Esophagus muscularis mucosa (tissue), 4 donors: ENCODE data around the gene PRKAG2. TPM values are rescaled to one million over a fixed set of nuclear protein-coding genes. Genes with fewer than 3 reads are reported as not detected.
A peak's percentile ranks its signal among the peaks of the same experiment; 100 is the strongest.

Experiments
- DNase-seq: peaks from one replicate; pipeline ENCODE4 v3.0.0-alpha.2; 2017; ENCODE audit errors: extremely low spot score
- H3K27ac ChIP-seq, 4 donors: fragments of 200-600 bp; sonication (generic); replicated peaks in 1 of 4; 1 replicate in 3 of 4; 2 replicates in 1 of 4; pipeline ENCODE4 v1.5.1; 2016 to 2019; ENCODE audit warnings: mild to moderate bottlenecking in 1 of 4
- H3K27me3 ChIP-seq, 4 donors: fragments of 200-600 bp; sonication (generic); one replicate each; pipeline versions ENCODE4 v1.5.1 to v1.6.0; 2016 to 2019
- H3K36me3 ChIP-seq, 4 donors: fragments of 200-600 bp; sonication (generic); one replicate each; pipeline ENCODE4 v1.5.1; 2016 to 2019
- H3K4me1 ChIP-seq, 4 donors: fragments of 200-600 bp; sonication (generic); one replicate each; pipeline ENCODE4 v1.5.1; 2016 to 2019
- H3K4me3 ChIP-seq, 4 donors: fragments of 200-600 bp; sonication (generic); 1 replicate in 2 of 4; 2 replicates in 2 of 4; pipeline ENCODE4 v1.5.1; 2016 to 2019; ENCODE audit warnings: mild to moderate bottlenecking in 4 of 4, moderate library complexity in 1 of 4
- H3K9me3 ChIP-seq, 4 donors: fragments of 200-600 bp; sonication (generic); 1 replicate in 3 of 4; 2 replicates in 1 of 4; pipeline ENCODE4 v1.5.1; 2016 to 2019
- EP300 ChIP-seq: sonication (generic); formaldehyde crosslinking; IDR thresholded peaks from one replicate; pipeline ENCODE4 v1.6.1; 2017; ENCODE audit warnings: antibody characterized with exemption
- POLR2A ChIP-seq: fragments of 450-650 bp; IDR thresholded peaks from one replicate; pipeline ENCODE4 v1.6.1; 2017; ENCODE audit warnings: antibody characterized with exemption, moderate library complexity, mild to moderate bottlenecking, low read depth
- POLR2AphosphoS5 ChIP-seq, 2 donors: sonication (generic); formaldehyde crosslinking; IDR thresholded peaks; one replicate each; pipeline ENCODE4 v1.6.1; 2017; ENCODE audit warnings: antibody characterized with exemption in 2 of 2
- WGBS: methylation state at CpG from one replicate; pipeline ENCODE4 v1.1.5; 2018; 5-methylcytosine and 5-hydroxymethylcytosine counted together
- intact Hi-C: fragments of 100-400 bp; cut with DNase I; formaldehyde crosslinking; loops from one replicate; pipeline ENCODE4 v1.15.1; 2023
- total RNA-seq, 4 donors: library from RNA; depleted of rRNA; stranded (reverse); fragments of >200 nt; gene quantifications; one replicate each; pipeline versions ENCODE4 v1.1.0 to v1.2.1, GENCODE V29; 2016
- TF ChIP-seq, protein P1 (sequence below), 3 experiments: fragments of 200-600 bp in 2 of 3; fragments of 450-650 bp in 1 of 3; sonication (generic) in 2 of 3; IDR thresholded peaks; one replicate each; pipeline ENCODE4 v1.5.1; 2017 to 2019; ENCODE audit warnings: antibody characterized with exemption in 3 of 3, mild to moderate bottlenecking in 2 of 3, moderate library complexity in 1 of 3

PRKAG2 gene
- total RNA-seq, 4 donors from 2014 or later = 51.3 to 97.2 (median 77.5) TPM

DNA sequence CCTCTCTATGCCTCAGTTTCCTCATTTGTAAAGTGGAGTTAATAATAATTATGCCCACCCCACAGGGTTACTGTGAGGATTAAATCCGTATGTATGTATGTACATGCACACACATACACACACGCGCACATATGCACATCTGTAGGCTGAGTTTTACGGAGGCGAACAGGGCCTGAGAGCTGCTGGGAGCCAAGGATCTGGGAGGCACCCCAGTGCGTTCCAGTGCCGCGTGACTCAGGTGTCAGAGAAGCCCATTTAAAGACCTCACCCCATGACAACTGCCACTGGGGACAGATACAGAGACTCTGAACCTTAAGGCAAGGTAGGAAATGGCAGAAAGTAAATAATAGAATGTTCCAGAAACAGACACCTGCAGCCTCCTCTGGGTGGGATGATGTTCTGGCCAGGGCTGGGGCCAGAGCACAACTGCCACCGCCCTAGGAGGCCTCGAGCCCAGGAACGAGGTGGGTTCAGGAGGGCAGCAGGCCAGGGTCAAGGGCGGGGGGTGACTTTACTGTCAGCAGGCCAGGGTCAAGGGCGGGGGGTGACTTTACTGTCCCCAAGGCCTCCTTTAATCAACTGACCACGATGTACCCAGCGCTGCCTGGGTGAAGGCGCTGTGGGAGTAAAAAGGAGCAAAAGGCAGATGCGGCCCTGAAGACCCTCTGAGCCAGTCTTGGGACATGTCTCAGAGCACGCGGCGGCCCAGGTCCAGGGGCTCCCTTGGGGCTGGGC lies 54.9 kb downstream of the PRKAG2 start:
- Histone ChIP-seq H3K4me3 (no peak overlapping the region), H3K9me3 (no peaks in the 10 kb centered on the region), H3K27ac (peak overlapping the region in 2 of 4 donors; percentile 20 to 37), H3K27me3 (peaks cover 0 to 3% (median 0%) of the 10 kb centered on the region in 4 donors), H3K4me1 (peaks cover 3 to 47% (median 31%) of the 10 kb centered on the region in 4 donors), H3K36me3 (no peaks in the 10 kb centered on the region)
- WGBS = 87% methylated on average over 19 of the region's 20 CpGs
- no peak for TF ChIP-seq POLR2AphosphoS5 (IDR thresholded peaks at IDR 0.05)
- no peak for DNase-seq
- intact Hi-C loops = no loop called here

GRCh38 chr7:151821226-151821625 lies 55.7 kb downstream of the PRKAG2 start:
- no peak overlapping the region for H3K27ac ChIP-seq
- no peak overlapping the region for H3K4me3 ChIP-seq
- no peak for DNase-seq
- intact Hi-C loops = no loop called here
- no peaks in the 10 kb centered on the region for H3K36me3 ChIP-seq
- WGBS = 91% methylated on average over 3 of the region's 4 CpGs
- H3K9me3 ChIP-seq = no peaks in the 10 kb centered on the region
- H3K4me1 ChIP-seq = peaks cover 3 to 46% (median 30%) of the 10 kb centered on the region in 4 donors
- no peak for TF ChIP-seq POLR2AphosphoS5 (IDR thresholded peaks at IDR 0.05)
- peaks cover 0 to 3% (median 0%) of the 10 kb centered on the region in 4 donors for H3K27me3 ChIP-seq

GRCh38 chr7:151820491-151821105 lies 56.3 kb downstream of the PRKAG2 start:
- peaks cover 3 to 40% (median 24%) of the 10 kb centered on the region in 4 donors for H3K4me1 ChIP-seq
- WGBS = 85% methylated on average over 13 of the region's 19 CpGs
- TF ChIP-seq POLR2AphosphoS5 (IDR thresholded peaks at IDR 0.05) (no peak), POLR2A (no peak), EP300 (no peak)
- TF ChIP-seq, protein P1, sequence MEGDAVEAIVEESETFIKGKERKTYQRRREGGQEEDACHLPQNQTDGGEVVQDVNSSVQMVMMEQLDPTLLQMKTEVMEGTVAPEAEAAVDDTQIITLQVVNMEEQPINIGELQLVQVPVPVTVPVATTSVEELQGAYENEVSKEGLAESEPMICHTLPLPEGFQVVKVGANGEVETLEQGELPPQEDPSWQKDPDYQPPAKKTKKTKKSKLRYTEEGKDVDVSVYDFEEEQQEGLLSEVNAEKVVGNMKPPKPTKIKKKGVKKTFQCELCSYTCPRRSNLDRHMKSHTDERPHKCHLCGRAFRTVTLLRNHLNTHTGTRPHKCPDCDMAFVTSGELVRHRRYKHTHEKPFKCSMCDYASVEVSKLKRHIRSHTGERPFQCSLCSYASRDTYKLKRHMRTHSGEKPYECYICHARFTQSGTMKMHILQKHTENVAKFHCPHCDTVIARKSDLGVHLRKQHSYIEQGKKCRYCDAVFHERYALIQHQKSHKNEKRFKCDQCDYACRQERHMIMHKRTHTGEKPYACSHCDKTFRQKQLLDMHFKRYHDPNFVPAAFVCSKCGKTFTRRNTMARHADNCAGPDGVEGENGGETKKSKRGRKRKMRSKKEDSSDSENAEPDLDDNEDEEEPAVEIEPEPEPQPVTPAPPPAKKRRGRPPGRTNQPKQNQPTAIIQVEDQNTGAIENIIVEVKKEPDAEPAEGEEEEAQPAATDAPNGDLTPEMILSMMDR (IDR thresholded peaks at IDR 0.05) = no peak
- no peak for DNase-seq
- intact Hi-C loops = no loop called here
- no peak overlapping the region for H3K27ac ChIP-seq
- no peaks in the 10 kb centered on the region for H3K9me3 ChIP-seq
- H3K4me3 ChIP-seq = no peak overlapping the region
- H3K36me3 ChIP-seq = no peaks in the 10 kb centered on the region
- no peaks in the 10 kb centered on the region for H3K27me3 ChIP-seq

GRCh38 chr7:151819866-151820265 lies 57.0 kb downstream of the PRKAG2 start:
- no peaks in the 10 kb centered on the region for H3K36me3 ChIP-seq
- H3K4me3 ChIP-seq = no peak overlapping the region
- 81% methylated on average over 8 of the region's 8 CpGs for WGBS
- no peaks in the 10 kb centered on the region for H3K9me3 ChIP-seq
- no peak overlapping the region for H3K27ac ChIP-seq
- peaks cover 3 to 33% (median 18%) of the 10 kb centered on the region in 4 donors for H3K4me1 ChIP-seq
- no peak for DNase-seq
- no peak for TF ChIP-seq POLR2AphosphoS5 (IDR thresholded peaks at IDR 0.05)
- TF ChIP-seq EP300 = no peak
- no peak for TF ChIP-seq POLR2A
- TF ChIP-seq, protein P1 (IDR thresholded peaks at IDR 0.05) = no peak
- no peaks in the 10 kb centered on the region for H3K27me3 ChIP-seq
- intact Hi-C loops = no loop called here

DNA sequence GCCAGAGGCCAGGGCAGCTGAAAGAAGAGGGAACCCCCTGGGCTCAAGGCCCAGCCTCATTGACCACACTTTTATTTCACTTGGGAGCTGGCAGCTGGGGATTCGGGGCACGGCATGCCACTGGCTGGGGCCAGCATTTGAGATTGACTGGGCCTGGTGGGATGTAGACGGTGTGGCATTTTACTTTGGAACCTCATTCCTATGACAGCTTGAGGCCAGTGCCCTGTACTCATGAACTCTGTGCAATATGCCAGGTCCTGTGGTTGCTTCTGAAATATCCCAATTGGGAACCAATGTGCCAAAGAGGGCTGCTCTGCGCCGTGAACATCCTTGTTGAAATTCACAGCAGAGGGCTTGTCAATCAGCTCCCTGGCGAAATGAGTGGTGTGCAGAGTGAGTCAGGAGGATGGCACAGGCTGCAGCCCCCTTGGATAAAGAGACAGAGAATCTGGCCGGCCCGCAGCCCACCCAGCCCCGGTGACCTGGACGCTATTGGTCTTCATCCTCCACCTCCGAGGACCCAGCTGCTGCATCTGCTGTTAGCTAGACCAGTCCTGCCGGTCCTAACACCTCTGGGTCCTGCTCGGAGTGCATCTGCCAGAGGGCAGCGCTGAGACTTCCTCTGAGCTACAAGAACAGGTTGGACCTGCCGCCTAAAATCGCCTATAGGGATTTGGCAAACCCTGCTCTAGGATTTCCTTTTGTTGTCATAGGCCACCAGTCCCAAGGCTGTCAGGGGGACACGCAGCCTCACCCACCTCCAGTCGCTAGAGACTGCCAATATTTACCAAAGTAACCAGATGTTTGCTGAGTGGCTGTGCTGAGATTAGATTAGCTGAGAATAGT lies 58.0 kb downstream of the PRKAG2 start:
- DNase-seq = no peak
- Histone ChIP-seq H3K27ac (no peak overlapping the region), H3K27me3 (no peaks in the 10 kb centered on the region), H3K4me1 (peaks cover 3 to 23% (median 8%) of the 10 kb centered on the region in 4 donors), H3K4me3 (no peak overlapping the region), H3K9me3 (no peaks in the 10 kb centered on the region), H3K36me3 (no peaks in the 10 kb centered on the region)
- intact Hi-C loops = no loop called here
- 87% methylated on average over 14 of the region's 18 CpGs for WGBS
- TF ChIP-seq, protein P1 (IDR thresholded peaks at IDR 0.05) = no peak
- TF ChIP-seq EP300 (no peak), POLR2AphosphoS5 (IDR thresholded peaks at IDR 0.05) (no peak), POLR2A (no peak)
